Liver (tissue), 9 donors: ENCODE results near the gene ADCY2. TPM values are rescaled to one million over a fixed set of nuclear protein-coding genes. Genes with fewer than 3 reads are reported as not detected.

Source experiments
- DNase-seq: peaks from one replicate; pipeline ENCODE4 v3.0.0-alpha.2; 2017; ENCODE audit warnings: low spot score
- H3K27ac ChIP-seq, 2 donors: one replicate each; pipeline ENCODE4 v1.7.0; 2013; ENCODE audit warnings: inconsistent platforms in 2 of 2, low read length in 2 of 2, control low read depth in 1 of 2, low read depth in 1 of 2, mild to moderate bottlenecking in 1 of 2
- H3K27me3 ChIP-seq, 4 donors: one replicate each; pipeline versions ENCODE4 v1.6.1 to v1.7.0; 2013; ENCODE audit warnings: low read length in 3 of 4, inconsistent platforms in 1 of 4, mild to moderate bottlenecking in 1 of 4, moderate library complexity in 1 of 4; ENCODE audit not compliant: control insufficient read depth in 4 of 4, insufficient read depth in 4 of 4
- H3K36me3 ChIP-seq, 4 donors: one replicate each; pipeline versions ENCODE4 v1.6.1 to v1.7.0; 2013; ENCODE audit warnings: low read length in 3 of 4, mild to moderate bottlenecking in 3 of 4, low read depth in 1 of 4, moderate library complexity in 1 of 4; ENCODE audit not compliant: control insufficient read depth in 4 of 4, insufficient read depth in 3 of 4
- H3K4me1 ChIP-seq, 4 donors: one replicate each; pipeline versions ENCODE4 v1.6.1 to v1.7.0; 2013; ENCODE audit warnings: low read length in 3 of 4, mild to moderate bottlenecking in 3 of 4, moderate library complexity in 1 of 4; ENCODE audit not compliant: control insufficient read depth in 4 of 4, insufficient read depth in 4 of 4
- H3K4me3 ChIP-seq, 3 donors: one replicate each; pipeline versions ENCODE4 v1.6.1 to v1.7.0; 2013; ENCODE audit warnings: low read length in 3 of 3, control low read depth in 1 of 3, low read depth in 1 of 3, mild to moderate bottlenecking in 1 of 3
- H3K9ac ChIP-seq, 2 donors: one replicate each; pipeline ENCODE4 v1.7.0; 2013; ENCODE audit warnings: low read length in 2 of 2, mild to moderate bottlenecking in 2 of 2, moderate library complexity in 2 of 2, control low read depth in 1 of 2, low read depth in 1 of 2
- H3K9me3 ChIP-seq, 4 donors: one replicate each; pipeline versions ENCODE4 v1.6.1 to v1.7.0; 2013; ENCODE audit warnings: low read length in 3 of 4; ENCODE audit not compliant: control insufficient read depth in 4 of 4
- ATF3 ChIP-seq: IDR thresholded peaks from 2 replicates; pipeline ENCODE4 v1.6.1; 2016; ENCODE audit warnings: antibody characterized with exemption
- CTCF ChIP-seq: fragments of 150-350 bp; IDR thresholded peaks from 2 replicates; pipeline ENCODE4 v1.5.1; 2017; ENCODE audit warnings: improper control_type of control experiment, low read depth, low read length; ENCODE audit not compliant: missing input control
- FOXA1 ChIP-seq: IDR thresholded peaks from 2 replicates; pipeline ENCODE4 v1.6.1; 2016; ENCODE audit warnings: antibody characterized with exemption
- FOXA2 ChIP-seq: IDR thresholded peaks from 2 replicates; pipeline ENCODE4 v1.6.1; 2016; ENCODE audit warnings: antibody characterized with exemption
- GABPA ChIP-seq, 2 donors: IDR thresholded peaks in 1 of 2; conservative IDR thresholded peaks in 1 of 2; 2 replicates each; pipeline ENCODE4 v1.6.1; 2016; ENCODE audit warnings: antibody characterized with exemption in 2 of 2, mild to moderate bottlenecking in 1 of 2, moderate library complexity in 1 of 2
- HNF4A ChIP-seq, 2 donors: conservative IDR thresholded peaks; 2 replicates each; pipeline ENCODE4 v1.6.1; 2016; ENCODE audit warnings: antibody characterized with exemption in 2 of 2, mild to moderate bottlenecking in 2 of 2
- HNF4G ChIP-seq: IDR thresholded peaks from 2 replicates; pipeline ENCODE4 v1.6.1; 2016; ENCODE audit warnings: antibody characterized with exemption
- JUND ChIP-seq, 2 donors: IDR thresholded peaks; 2 replicates each; pipeline ENCODE4 v1.6.1; 2016; ENCODE audit warnings: antibody characterized with exemption in 2 of 2
- MAX ChIP-seq: IDR thresholded peaks from 2 replicates; pipeline ENCODE4 v1.6.1; 2016; ENCODE audit warnings: antibody characterized with exemption
- NR2F2 ChIP-seq: IDR thresholded peaks from 2 replicates; pipeline ENCODE4 v1.6.1; 2016; ENCODE audit warnings: antibody characterized with exemption
- RAD21 ChIP-seq, 2 donors: IDR thresholded peaks; 2 replicates each; pipeline ENCODE4 v1.6.1; 2016; ENCODE audit warnings: antibody characterized with exemption in 2 of 2, mild to moderate bottlenecking in 2 of 2
- REST ChIP-seq: IDR thresholded peaks from 2 replicates; pipeline ENCODE4 v1.6.1; 2016; ENCODE audit warnings: antibody characterized with exemption, mild to moderate bottlenecking
- RXRA ChIP-seq, 2 donors: IDR thresholded peaks; 2 replicates each; pipeline ENCODE4 v1.6.1; 2017 to 2018; ENCODE audit warnings: antibody characterized with exemption in 2 of 2, mild to moderate bottlenecking in 1 of 2
- SP1 ChIP-seq: IDR thresholded peaks from 2 replicates; pipeline ENCODE4 v1.6.1; 2018; ENCODE audit warnings: antibody characterized with exemption, mild to moderate bottlenecking
- TAF1 ChIP-seq: conservative IDR thresholded peaks from 2 replicates; pipeline ENCODE4 v1.6.1; 2016; ENCODE audit warnings: antibody characterized with exemption, mild to moderate bottlenecking
- YY1 ChIP-seq: IDR thresholded peaks from 2 replicates; pipeline ENCODE4 v1.6.1; 2016; ENCODE audit warnings: antibody characterized with exemption, mild to moderate bottlenecking
- ZBTB33 ChIP-seq: IDR thresholded peaks from 2 replicates; pipeline ENCODE4 v1.6.1; 2016; ENCODE audit warnings: antibody characterized with exemption
- WGBS: extraction: QIAGEN DNeasy Blood & Tissue Kit; methylation state at CpG from one replicate; pipeline ENCODE4 v1.1.7; 2013; 5-methylcytosine and 5-hydroxymethylcytosine counted together
- polyA plus RNA-seq, 2 donors: library from polyadenylated mRNA; stranded (reverse) in 1 of 2; unstranded in 1 of 2; fragments of 200-250 nt in 1 of 2; fragments of >200 nt in 1 of 2; fragmentation: Nextera tagmentation in 1 of 2; extraction: Ambion mirVana in 1 of 2; gene quantifications; one replicate each; pipeline versions ENCODE4 v1.2.1 to v1.2.3, GENCODE V29; 2013 to 2015
- total RNA-seq, 2 donors: library from RNA; depleted of rRNA; stranded (reverse); fragments of >200 nt; gene quantifications; one replicate each; pipeline ENCODE4 v1.2.3, GENCODE V29; 2014
- donor health status: healthy.
- donor health status: healthy.
- donor health status: healthy.
- donor health status: healthy.
- donor health status: healthy.

Gene ADCY2
- total and polyA plus RNA-seq, 4 donors = not detected

- 54% methylated on average over 6 of the region's 6 CpGs for WGBS
- no peak overlapping the region for H3K4me3 ChIP-seq
- peaks cover 0 to 3% (median 1%) of the 10 kb centered on the region in 4 donors for H3K9me3 ChIP-seq
- H3K36me3 ChIP-seq = no peaks in the 10 kb centered on the region
- TF ChIP-seq NR2F2 (no peak), HNF4G (no peak), ATF3 (no peak), YY1 (no peak), FOXA1 (no peak), TAF1 (no peak), MAX (no peak), JUND (IDR thresholded peaks at IDR 0.05) (no peak), ZBTB33 (no peak), HNF4A (conservative IDR thresholded peaks at IDR 0.05) (no peak), REST (no peak), CTCF (no peak), SP1 (no peak), RAD21 (IDR thresholded peaks at IDR 0.05) (no peak), GABPA (IDR thresholded peaks at IDR 0.05 in 1 of 2, conservative IDR thresholded peaks at IDR 0.05 in 1 of 2) (no peak), RXRA (IDR thresholded peaks at IDR 0.05) (no peak), FOXA2 (no peak)
- no peak overlapping the region for H3K9ac ChIP-seq
- H3K4me1 ChIP-seq = no peaks in the 10 kb centered on the region
- H3K27me3 ChIP-seq = no peaks in the 10 kb centered on the region
- DNase-seq = no peak
- no peak overlapping the region for H3K27ac ChIP-seq
Measured at GRCh38 chr5:7347377-7347776, 48.6 kb upstream of the ADCY2 start.
